HepG2 (cell line): ENCODE measurements around the gene CCDC57. TPM values are rescaled to one million over a fixed set of nuclear protein-coding genes. Genes with fewer than 3 reads are reported as not detected.

Experiments used
- ARNTL ChIP-seq: sonication (generic); formaldehyde crosslinking; IDR thresholded peaks from 2 replicates; pipeline ENCODE4 v1.4.0; 2020; ENCODE audit warnings: mild to moderate bottlenecking, missing genetic modification reagents
- ATM ChIP-seq: fragments of 450-650 bp; IDR thresholded peaks from 2 replicates; pipeline ENCODE4 v1.7.1; 2017; ENCODE audit warnings: mild to moderate bottlenecking, borderline replicate concordance
- DZIP1 ChIP-seq: sonication (generic); formaldehyde crosslinking; IDR thresholded peaks from 2 replicates; pipeline ENCODE4 v1.5.0; 2020; ENCODE audit warnings: mild to moderate bottlenecking, missing genetic modification reagents
- EED ChIP-seq: sonication (generic); formaldehyde crosslinking; IDR thresholded peaks from 2 replicates; pipeline ENCODE4 v1.5.0; 2020; ENCODE audit warnings: mild to moderate bottlenecking, missing genetic modification reagents
- ELK4 ChIP-seq: sonication (generic); formaldehyde crosslinking; IDR thresholded peaks from 2 replicates; pipeline ENCODE4 v1.9.0; 2021; ENCODE audit warnings: missing genetic modification reagents, borderline replicate concordance
- KIAA2018 ChIP-seq: sonication (generic); formaldehyde crosslinking; IDR thresholded peaks from 2 replicates; pipeline ENCODE4 v1.5.0; 2020; ENCODE audit warnings: mild to moderate bottlenecking, missing genetic modification reagents, borderline replicate concordance
- NFRKB ChIP-seq: fragments of 450-650 bp; IDR thresholded peaks from 2 replicates; pipeline ENCODE4 v1.6.1; 2017
- PHB2 ChIP-seq: fragments of 450-650 bp; IDR thresholded peaks from 2 replicates; pipeline ENCODE4 v1.6.1; 2018; ENCODE audit not compliant: partially characterized antibody
- SOX6 ChIP-seq, 2 experiments: fragments of 450-650 bp in 1 of 2; sonication (generic) in 1 of 2; formaldehyde crosslinking in 1 of 2; IDR thresholded peaks; 2 replicates each; pipeline versions ENCODE4 v1.4.0 to v1.6.1; 2017 to 2020; ENCODE audit warnings: antibody characterized with exemption in 1 of 2, mild to moderate bottlenecking in 1 of 2, missing genetic modification reagents in 1 of 2
- SP1 ChIP-seq, 2 experiments: fragments of 450-650 bp in 1 of 2; sonication (generic) in 1 of 2; formaldehyde crosslinking in 1 of 2; IDR thresholded peaks; 2 replicates each; pipeline versions ENCODE4 v1.4.0 to v1.6.1; 2016 to 2020; ENCODE audit warnings: missing genetic modification reagents in 1 of 2
- TIGD3 ChIP-seq: sonication (generic); formaldehyde crosslinking; IDR thresholded peaks from 2 replicates; pipeline ENCODE4 v1.5.1; 2020; ENCODE audit warnings: mild to moderate bottlenecking, missing genetic modification reagents, borderline replicate concordance
- ZMYM4 ChIP-seq: sonication (generic); formaldehyde crosslinking; IDR thresholded peaks from 2 replicates; pipeline ENCODE4 v1.8.1; 2023; ENCODE audit warnings: mild to moderate bottlenecking, missing genetic modification reagents
- ZNF136 ChIP-seq: sonication (generic); formaldehyde crosslinking; IDR thresholded peaks from 2 replicates; pipeline ENCODE4 v1.8.1; 2022; ENCODE audit warnings: low read depth, mild to moderate bottlenecking, moderate library complexity, missing genetic modification reagents
- ZNF160 ChIP-seq: sonication (generic); formaldehyde crosslinking; IDR thresholded peaks from 2 replicates; pipeline ENCODE4 v1.8.0; 2022; ENCODE audit warnings: mild to moderate bottlenecking, inconsistent platforms, missing genetic modification reagents
- ZNF484 ChIP-seq: sonication (generic); formaldehyde crosslinking; IDR thresholded peaks from 2 replicates; pipeline ENCODE4 v1.5.1; 2020; ENCODE audit warnings: mild to moderate bottlenecking, low read depth, missing genetic modification reagents, borderline replicate concordance
- polyA plus RNA-seq, 8 experiments: library from polyadenylated mRNA; depleted of rRNA in 3 of 8; stranded (reverse) in 7 of 8; unstranded in 1 of 8; fragments of >200 nt; fragmentation: Illumina TruSeq in 4 of 8; extraction: Trizol in 4 of 8; gene quantifications; 2 replicates each; pipeline versions ENCODE4 v1.2.1 to v1.2.3, GENCODE V29; 2011 to 2016; ENCODE audit warnings: low read depth in 4 of 8, missing spikeins in 1 of 8, mixed read lengths in 1 of 8; ENCODE audit not compliant: insufficient read depth in 1 of 8
- total RNA-seq, 5 experiments: library from RNA; depleted of rRNA; stranded (reverse); fragments of >200 nt; fragmentation: Illumina TruSeq; extraction: Trizol; gene quantifications; 2 replicates each; pipeline ENCODE4 v1.2.3, GENCODE V29; 2016; ENCODE audit warnings: low read depth in 1 of 5

The CCDC57 gene
- total and polyA plus RNA-seq, 2 of the 13 experiments (the other 11 are each of a cell fraction or from before 2014, with no cell fraction given) = 59.3 to 59.9 TPM

GRCh38 chr17:82225368-82226029 lies 12.9 kb upstream of the CCDC57 start (continued):
- no peak for TF ChIP-seq KIAA2018 (CRISPR knock-in tag)
- no peak for TF ChIP-seq NFRKB
- TF ChIP-seq PHB2 = no peak
- no peak for TF ChIP-seq ZNF484 (CRISPR knock-in tag)
- no peak for TF ChIP-seq SOX6 (IDR thresholded peaks at IDR 0.05)
- TF ChIP-seq SOX6 (CRISPR knock-in tag; IDR thresholded peaks at IDR 0.05) = no peak
- peak; percentile 87 for TF ChIP-seq EED (CRISPR knock-in tag)
- TF ChIP-seq ATM = no peak
- peak; percentile 86 for TF ChIP-seq ZNF136 (CRISPR knock-in tag)
- TF ChIP-seq ZNF160 (CRISPR knock-in tag) = no peak
- TF ChIP-seq ELK4 (CRISPR knock-in tag) = no peak
- TF ChIP-seq ZMYM4 (CRISPR knock-in tag) = no peak; the same call in 1 of the 2 replicates
- no peak; the same call in 1 of the 2 replicates for TF ChIP-seq DZIP1 (CRISPR knock-in tag)
- TF ChIP-seq TIGD3 = no peak
- TF ChIP-seq ARNTL = no peak; the same call in 1 of the 2 replicates
- TF ChIP-seq SP1 (IDR thresholded peaks at IDR 0.05) = no peak
- TF ChIP-seq SP1 (CRISPR knock-in tag; IDR thresholded peaks at IDR 0.05) = no peak
